ENCODE results near the gene ASCL1.

Gene ASCL1

DNA sequence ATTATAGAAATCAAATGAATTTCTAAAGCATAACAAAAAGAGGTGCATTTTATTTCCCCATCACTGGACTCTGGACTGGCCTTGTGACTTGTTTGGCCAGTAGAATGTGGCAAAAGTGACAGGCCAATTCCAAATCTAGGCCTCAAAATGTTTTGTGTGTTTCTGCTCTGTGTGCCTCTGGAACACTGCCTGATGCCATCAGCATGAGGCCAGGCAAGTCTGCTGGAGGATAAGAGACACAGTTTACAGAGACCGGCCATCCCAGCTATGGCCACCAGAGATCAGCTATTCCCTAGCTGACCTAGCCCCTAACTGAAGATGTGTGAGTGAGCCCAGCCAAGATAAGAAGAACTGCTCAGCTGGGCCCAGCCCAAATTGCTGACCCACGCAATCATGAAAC lies 32.9 kb downstream of the ASCL1 start:
- H3K4me3 ChIP-seq (ENCODE audit: low read depth, low read length), result no peak overlapping the region
- no peak for DNase-seq (ENCODE audit: low read depth)
- in situ Hi-C loops (cut with HindIII; ENCODE audit: low sequenced_read_pairs), result no loop called here
- TF ChIP-seq, protein P1, sequence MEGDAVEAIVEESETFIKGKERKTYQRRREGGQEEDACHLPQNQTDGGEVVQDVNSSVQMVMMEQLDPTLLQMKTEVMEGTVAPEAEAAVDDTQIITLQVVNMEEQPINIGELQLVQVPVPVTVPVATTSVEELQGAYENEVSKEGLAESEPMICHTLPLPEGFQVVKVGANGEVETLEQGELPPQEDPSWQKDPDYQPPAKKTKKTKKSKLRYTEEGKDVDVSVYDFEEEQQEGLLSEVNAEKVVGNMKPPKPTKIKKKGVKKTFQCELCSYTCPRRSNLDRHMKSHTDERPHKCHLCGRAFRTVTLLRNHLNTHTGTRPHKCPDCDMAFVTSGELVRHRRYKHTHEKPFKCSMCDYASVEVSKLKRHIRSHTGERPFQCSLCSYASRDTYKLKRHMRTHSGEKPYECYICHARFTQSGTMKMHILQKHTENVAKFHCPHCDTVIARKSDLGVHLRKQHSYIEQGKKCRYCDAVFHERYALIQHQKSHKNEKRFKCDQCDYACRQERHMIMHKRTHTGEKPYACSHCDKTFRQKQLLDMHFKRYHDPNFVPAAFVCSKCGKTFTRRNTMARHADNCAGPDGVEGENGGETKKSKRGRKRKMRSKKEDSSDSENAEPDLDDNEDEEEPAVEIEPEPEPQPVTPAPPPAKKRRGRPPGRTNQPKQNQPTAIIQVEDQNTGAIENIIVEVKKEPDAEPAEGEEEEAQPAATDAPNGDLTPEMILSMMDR (IDR thresholded peaks at IDR 0.05; ENCODE audit: low read depth, low read length, missing control alignments), result no peak

DNA sequence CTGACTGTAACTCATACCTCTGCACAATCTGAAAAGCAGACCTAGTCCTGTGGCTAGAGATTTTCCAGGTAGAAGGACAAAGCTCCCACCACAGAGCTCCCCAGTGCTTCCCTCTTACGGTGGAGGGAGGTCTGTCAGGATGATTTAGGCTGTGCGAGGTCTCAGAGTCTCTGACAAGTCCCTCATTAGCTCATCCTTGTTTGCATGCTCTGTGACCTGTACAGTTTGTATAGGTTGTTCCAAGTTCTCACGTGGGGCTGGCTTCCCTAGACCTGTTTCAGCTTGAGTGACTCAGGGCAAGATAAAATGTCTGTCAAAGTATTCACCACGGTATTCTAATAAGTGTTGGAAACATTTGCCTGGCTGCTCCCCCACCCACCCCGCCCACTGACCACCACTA lies 34.8 kb downstream of the ASCL1 start:
- no peak for DNase-seq (ENCODE audit: low read depth)
- H3K4me3 ChIP-seq (ENCODE audit: low read depth, low read length), result no peak overlapping the region
- in situ Hi-C loops (cut with HindIII; ENCODE audit: low sequenced_read_pairs), result no loop called here
- TF ChIP-seq, protein P1 (IDR thresholded peaks at IDR 0.05; ENCODE audit: low read depth, low read length, missing control alignments), result no peak

DNA sequence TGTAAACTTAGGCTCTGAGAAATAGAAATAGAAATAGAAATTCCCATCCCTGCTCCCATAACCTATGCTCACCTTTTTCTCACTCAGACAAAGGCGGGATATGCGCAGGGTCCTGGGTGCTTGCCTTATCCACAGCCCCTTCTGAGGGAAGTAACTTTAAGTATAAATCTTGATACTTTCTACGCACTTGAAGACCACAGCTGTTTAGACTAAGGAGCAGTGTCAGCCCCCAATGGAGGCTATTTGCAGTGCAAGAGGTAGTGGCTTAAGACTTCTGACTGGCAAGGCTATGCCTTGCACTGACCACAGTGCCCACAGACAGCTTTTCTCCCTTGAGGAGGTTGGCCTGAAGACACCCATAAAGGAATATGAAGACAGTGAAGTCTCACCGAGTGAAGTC lies 35.2 kb downstream of the ASCL1 start:
- no peak for DNase-seq (ENCODE audit: low read depth)
- in situ Hi-C loops (cut with HindIII; ENCODE audit: low sequenced_read_pairs), result no loop called here
- TF ChIP-seq, protein P1 (IDR thresholded peaks at IDR 0.05; ENCODE audit: low read depth, low read length, missing control alignments), result no peak
- no peak overlapping the region for H3K4me3 ChIP-seq (ENCODE audit: low read depth, low read length)

DNA sequence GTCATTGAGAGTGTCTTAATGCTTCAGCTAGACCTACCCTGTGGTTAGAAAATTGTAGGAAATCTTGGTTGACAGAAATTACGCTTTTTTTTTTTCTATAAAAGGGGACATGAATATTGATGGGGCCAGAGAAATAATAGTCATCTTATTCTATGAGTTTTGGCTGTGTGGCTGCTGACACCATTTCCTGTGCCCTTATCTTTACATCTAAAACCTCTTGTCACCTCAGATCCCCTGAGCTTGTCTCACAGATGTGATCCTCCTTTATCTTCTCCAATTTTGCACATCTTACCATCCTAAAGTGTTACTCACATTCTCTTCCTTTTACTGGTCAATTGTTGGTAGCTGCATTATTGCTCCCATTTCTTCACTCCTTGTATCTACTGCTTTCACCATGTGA lies 36.1 kb downstream of the ASCL1 start:
- no peak overlapping the region for H3K4me3 ChIP-seq (ENCODE audit: low read depth, low read length)
- DNase-seq (ENCODE audit: low read depth), result no peak
- TF ChIP-seq, protein P1 (IDR thresholded peaks at IDR 0.05; ENCODE audit: low read depth, low read length, missing control alignments), result no peak
- in situ Hi-C loops (cut with HindIII; ENCODE audit: low sequenced_read_pairs), result no loop called here

DNA sequence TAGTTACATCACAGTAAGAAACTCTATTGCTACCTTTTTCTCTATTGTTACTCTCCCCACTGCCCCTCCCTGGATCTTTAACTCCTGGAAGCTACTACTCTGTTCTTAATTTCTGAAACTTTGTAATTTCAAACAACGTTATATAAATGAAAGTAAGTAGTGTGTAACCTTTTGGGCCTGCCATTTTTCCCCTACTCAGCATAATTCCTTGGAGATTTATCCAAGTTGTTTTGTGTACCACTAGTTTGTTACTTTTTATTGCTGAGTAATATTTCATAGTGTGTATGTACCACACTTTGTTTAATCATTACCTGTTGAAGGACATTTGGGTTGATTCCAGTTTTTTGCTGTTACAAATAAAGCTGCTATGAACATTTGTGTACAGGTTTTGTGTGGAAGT lies 37.9 kb downstream of the ASCL1 start:
- H3K4me3 ChIP-seq (ENCODE audit: low read depth, low read length), result no peak overlapping the region
- TF ChIP-seq, protein P1 (IDR thresholded peaks at IDR 0.05; ENCODE audit: low read depth, low read length, missing control alignments), result no peak
- no peak for DNase-seq (ENCODE audit: low read depth)
- in situ Hi-C loops (cut with HindIII; ENCODE audit: low sequenced_read_pairs), result no loop called here

Data from astrocyte of the cerebellum (primary cell).